DMS53 (cell line): ENCODE results near the gene DLGAP1.
"Not testable (repeated sequence)": the region's sequence is repeated elsewhere in the genome, so short reads cannot be mapped to it uniquely, and the experiment has no call there.

Experiments
- DNase-seq: peaks from one replicate; lab custom pipeline; 2025; lab: John Stamatoyannopoulos, UW

The DLGAP1 gene

DNA sequence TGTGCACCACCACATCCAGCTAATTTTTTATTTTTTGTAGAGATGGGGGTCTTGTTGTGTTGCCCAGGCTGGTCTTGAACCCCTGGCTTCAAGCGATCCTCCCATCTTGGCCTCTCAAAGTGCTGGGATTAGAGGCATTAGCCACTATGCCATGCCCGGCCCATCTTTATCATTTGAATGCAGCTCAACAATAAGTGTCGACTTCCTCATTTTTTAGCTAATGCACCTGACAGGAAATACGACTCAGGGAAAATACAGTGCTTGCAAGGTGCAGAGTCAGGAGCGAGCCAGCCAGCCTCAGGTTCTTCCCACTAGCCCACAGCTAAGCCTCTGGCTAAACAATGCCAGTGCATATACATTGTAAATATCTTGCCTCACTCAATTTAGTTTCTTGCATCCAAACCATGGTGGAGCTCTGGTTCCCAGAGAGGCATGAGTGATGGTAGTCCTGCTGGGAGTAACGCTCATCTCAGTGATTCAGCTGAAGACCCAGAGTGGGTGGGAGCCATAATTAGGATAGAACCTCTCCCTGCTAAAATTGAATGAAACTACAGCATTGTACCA, 870.1 kb downstream of the DLGAP1 start:
- DNase-seq = peak; percentile 80

DNA sequence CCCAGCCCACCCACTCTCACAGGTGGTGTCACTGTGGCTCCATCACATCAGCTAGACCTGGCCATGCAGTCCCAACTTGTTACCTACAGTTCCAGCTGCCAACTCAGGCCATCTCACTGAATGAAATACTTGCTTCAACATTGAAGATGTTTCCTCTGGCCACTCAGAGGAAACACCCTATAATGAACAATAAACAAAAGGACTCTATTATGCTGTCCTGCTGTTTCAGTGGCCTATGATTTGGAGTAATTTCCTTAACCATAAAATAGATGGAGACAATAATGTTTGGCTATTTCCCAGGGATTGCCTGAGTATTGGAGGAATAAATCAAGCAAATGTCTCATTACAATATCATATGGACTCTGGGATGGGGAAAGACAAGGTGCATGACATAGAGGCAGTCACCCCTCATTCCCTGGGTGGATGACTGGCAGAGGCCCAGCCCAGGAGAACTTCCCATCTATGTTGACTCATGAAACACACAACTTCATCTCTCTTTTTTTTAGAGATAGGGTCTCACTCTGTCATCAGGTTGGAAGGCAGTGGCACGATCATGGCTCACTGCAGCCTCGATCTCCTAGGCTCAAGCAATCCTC, 870.7 kb downstream of the DLGAP1 start:
- no peak for DNase-seq

GRCh38 chr18:3583873-3584247, 871.2 kb downstream of the DLGAP1 start:
- no peak for DNase-seq

- peak; percentile 32 for DNase-seq
Measured at GRCh38 chr18:3583106-3583872, 871.8 kb downstream of the DLGAP1 start.

DNA sequence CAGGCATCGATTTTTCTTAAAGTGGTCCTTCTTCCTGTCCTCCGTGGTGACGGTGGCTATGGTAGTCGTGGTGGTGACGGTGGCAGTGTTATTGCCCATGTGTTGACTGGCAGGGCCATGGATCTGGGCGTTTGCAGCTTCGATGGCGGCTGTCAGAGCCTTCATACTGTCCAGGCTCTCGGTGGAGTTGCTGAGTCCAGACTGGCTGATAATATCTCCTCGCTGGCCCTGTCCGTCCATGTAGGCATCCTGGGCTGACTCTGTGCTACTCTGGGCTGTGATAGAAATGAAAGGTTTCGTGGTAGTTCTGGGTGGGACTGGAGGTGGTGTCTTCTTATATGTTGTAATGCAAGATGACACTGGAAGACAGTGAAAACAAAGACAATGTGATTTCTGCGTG, 873.2 kb downstream of the DLGAP1 start:
- DNase-seq = no peak

GRCh38 chr18:3580523-3581025, 874.5 kb downstream of the DLGAP1 start:
- not testable (repeated sequence) for DNase-seq

DNA sequence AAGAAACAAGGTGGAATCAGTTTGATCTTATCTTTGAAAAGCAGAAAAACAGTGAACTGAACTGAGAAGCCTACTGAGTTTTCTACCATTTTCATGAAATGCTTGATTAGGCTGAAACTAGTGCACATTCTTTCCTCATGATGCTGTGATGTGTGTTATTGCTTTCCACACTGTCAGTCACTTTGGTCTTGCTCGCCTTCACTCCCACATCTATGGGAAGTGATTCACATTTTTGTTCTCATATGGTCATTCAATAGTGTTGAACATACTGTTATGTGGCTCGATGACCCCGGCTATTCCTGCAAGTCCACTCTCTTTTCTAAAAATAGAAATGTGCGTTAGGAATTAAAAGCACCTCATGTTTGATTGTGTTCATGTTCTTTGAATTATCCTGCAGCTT, 875.4 kb downstream of the DLGAP1 start:
- no peak for DNase-seq

GRCh38 chr18:3578621-3579020, 876.5 kb downstream of the DLGAP1 start:
- no peak for DNase-seq

- no peak for DNase-seq
Measured at GRCh38 chr18:3577281-3577855, 877.7 kb downstream of the DLGAP1 start.

DNA sequence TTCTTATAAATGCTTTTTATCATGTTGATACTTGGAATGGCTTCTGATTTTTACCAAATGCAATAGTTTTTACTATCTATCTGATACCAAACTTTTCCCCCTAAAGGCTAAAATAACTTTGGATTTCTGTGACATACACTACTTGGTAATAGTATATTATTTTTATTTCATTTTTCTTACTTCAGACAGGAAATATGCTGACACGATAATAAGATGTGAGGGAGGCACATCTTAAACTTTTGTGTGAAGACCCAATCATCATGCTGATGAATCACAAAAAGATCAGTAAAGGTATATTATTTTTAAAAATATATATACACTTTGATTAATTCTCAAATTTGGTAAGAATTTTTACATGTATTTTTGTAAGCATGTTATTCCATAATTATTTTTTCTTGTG, 882.3 kb downstream of the DLGAP1 start:
- DNase-seq = no peak

DNA sequence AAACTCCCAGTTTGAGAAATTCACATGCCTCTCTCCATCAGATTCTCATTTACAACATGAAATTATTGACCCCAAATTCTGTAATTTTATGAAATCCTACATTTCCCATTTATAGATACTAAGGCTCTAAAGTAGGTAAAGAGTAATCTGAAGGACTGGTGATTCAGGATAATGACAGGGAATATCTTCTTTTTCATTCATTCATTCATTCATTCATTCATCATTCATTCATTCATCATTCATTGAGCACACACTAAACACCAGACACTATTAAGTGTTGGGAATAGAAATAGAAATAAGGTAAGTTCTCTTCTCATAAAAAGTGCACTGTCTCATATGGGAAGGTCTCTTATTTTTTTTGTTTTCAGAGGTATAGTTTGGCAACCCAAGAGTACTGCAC, 888.3 kb downstream of the DLGAP1 start:
- DNase-seq = no peak

- no peak for DNase-seq
Measured at GRCh38 chr18:3560755-3561154, 894.4 kb downstream of the DLGAP1 start.

DNA sequence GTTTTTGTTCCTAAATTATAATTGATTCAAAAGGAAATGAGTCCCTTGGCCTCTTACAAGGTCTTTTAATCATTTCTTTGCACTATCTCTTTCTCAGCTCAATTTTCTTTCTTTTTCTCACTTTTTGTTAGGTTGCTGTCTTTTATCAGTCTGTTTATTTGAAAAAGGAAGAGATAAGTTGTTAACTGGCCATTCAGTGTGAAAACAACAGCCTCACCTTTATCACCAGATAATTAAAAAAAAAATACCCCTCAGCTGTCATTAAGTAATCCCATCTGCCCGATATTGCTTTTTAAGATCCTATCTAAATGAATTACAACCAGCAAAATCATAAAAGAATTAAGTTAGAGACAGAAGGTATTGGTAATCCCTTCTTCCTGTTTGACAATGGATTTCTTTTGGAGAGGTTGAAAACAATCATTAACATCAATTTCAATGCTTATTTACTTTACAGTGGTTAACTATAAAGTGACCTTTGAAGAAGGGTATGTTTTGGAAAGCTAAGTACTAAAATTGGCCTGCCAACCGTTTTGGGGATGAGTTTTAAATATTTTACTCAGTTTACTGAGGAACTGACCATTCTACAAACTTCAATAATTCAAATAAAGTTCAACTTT, 900.2 kb downstream of the DLGAP1 start:
- DNase-seq = peak; percentile 69

DNA sequence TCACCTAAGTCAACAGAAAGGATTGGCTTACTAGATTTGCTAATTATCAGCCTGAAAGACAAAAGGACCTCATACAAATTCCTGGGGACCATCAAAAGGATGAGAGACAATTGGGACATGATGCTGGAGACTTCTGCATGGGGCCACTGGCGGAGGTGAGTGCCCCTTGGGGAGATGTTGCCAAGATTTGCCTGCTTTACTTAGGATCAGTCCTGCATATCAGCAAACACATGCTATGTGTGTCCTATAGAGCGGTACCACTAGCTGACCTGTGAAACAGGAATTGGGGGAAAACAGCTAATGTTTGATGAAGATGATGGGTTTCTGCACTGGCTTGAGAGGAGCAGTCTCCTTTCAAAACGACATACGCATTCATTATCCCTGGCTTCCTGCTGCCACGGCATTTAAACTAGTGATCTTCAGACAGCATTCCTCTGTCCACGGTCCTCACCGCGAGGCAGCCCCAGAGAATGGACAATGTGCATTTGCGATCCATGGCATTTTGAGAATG, 901.0 kb downstream of the DLGAP1 start:
- peak; percentile 62 for DNase-seq

- no peak for DNase-seq
Measured at GRCh38 chr18:3552305-3552704, 902.8 kb downstream of the DLGAP1 start.

GRCh38 chr18:3547891-3548615, 907.1 kb downstream of the DLGAP1 start:
- no peak for DNase-seq

GRCh38 chr18:3546106-3546505, 909.0 kb downstream of the DLGAP1 start:
- DNase-seq = no peak

GRCh38 chr18:3544537-3544936, 910.6 kb downstream of the DLGAP1 start:
- DNase-seq = no peak

DNA sequence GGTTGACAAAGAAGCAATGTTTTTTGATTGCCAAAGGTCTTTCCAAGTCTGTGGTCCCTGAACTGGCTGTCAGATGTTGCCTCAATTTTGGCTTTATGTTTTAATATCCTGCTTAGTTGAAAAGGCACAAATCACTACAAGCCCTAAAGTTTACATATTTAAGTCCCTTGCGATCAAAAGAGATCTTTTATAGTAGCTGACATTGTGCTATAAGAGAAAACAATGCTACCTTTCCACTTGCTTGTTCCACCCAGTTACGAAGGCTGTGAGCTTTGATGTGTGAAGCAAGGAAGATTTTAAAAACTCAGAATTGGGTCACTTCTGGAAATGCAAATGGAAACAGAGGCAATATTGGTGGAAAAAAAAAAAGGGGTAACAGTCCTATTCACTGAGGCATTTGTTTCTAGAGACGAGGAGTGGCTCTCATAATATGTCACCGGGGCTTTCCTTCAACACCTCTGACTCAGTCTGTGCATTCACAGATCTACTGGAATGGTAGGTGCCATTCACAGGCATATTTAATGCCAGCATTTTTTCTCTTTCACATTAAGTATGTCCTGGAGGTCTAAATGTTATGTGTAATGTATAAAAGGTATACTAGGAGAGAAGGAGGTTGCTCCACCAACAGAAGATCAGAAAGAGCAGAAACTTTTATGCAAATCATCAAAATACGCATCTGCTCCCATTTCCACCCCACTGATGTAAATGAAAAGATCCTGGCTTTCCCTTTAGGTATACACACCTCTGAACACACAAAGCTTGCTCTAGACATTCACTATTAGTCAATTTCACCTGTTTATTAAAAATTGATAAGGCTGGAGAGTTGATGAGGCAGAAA, 913.3 kb downstream of the DLGAP1 start:
- no peak for DNase-seq

- no peak for DNase-seq
Measured at GRCh38 chr18:3540805-3541548, 914.1 kb downstream of the DLGAP1 start.
